ENCODE results near the gene ANKRD30B.
"Not testable (repeated sequence)": the region's sequence is repeated elsewhere in the genome, so short reads cannot be mapped to it uniquely, and the experiment has no call there.

DNA sequence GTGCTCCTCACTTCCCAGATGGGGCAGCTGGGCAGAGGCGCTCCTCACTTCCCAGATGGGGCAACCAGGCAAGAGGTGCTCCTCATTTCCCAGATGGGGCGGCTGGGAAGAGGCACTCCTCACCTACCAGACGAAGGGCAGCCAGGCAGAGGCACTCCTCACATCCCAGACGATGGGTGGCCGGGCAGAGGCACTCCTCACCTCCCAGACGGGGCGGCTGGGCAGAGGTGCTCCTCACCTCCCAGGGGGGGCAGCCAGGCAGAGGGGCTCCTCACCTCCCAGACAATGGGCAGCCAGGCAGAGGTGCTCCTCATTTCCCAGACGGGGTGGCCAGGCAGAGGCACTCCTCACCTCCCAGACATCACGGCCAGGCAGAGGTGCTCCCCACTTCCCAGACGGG lies 110.5 kb downstream of the ANKRD30B start:
- TF ChIP-seq BHLHE40 (IDR thresholded peaks at IDR 0.05; ENCODE audit: borderline replicate concordance); LEF1 (IDR thresholded peaks at IDR 0.05; ENCODE audit: borderline replicate concordance); CTBP1 (IDR thresholded peaks at IDR 0.05; ENCODE audit: borderline replicate concordance); SP1 (IDR thresholded peaks at IDR 0.05); FOXA1 (IDR thresholded peaks at IDR 0.05); HDGF (IDR thresholded peaks at IDR 0.05; ENCODE audit: borderline replicate concordance); FOXM1 (IDR thresholded peaks at IDR 0.05; ENCODE audit: borderline replicate concordance); TARDBP (IDR thresholded peaks at IDR 0.05); NFRKB (IDR thresholded peaks at IDR 0.05); ZNF384 (IDR thresholded peaks at IDR 0.05); SUZ12 (IDR thresholded peaks at IDR 0.05); FOXK2 (IDR thresholded peaks at IDR 0.05): not testable (repeated sequence)
- TF ChIP-seq, protein P1, sequence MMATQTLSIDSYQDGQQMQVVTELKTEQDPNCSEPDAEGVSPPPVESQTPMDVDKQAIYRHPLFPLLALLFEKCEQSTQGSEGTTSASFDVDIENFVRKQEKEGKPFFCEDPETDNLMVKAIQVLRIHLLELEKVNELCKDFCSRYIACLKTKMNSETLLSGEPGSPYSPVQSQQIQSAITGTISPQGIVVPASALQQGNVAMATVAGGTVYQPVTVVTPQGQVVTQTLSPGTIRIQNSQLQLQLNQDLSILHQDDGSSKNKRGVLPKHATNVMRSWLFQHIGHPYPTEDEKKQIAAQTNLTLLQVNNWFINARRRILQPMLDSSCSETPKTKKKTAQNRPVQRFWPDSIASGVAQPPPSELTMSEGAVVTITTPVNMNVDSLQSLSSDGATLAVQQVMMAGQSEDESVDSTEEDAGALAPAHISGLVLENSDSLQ (IDR thresholded peaks at IDR 0.05) = not testable (repeated sequence)
